Measurements from ENCODE around the gene SLC5A7.

DNA sequence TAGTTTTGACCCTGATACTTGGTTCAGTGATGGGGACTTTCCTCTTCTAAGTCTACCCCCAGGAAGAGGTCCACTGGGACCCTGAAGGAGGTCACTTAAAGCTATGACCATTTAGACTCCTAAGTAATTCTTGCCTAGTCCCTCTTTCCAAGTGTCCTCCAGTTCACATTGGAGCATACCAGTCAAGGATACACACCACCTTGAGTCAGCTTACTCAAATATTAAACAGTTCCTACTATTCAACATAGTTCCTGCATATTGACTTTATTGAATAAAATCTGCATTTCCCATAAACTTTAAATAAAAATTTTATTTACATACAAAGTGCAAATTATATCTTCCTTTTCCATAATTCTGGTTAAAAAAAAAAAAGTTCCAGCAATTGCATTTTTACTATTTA is 36.3 kb downstream of the SLC5A7 start:
- TF ChIP-seq, protein P1, sequence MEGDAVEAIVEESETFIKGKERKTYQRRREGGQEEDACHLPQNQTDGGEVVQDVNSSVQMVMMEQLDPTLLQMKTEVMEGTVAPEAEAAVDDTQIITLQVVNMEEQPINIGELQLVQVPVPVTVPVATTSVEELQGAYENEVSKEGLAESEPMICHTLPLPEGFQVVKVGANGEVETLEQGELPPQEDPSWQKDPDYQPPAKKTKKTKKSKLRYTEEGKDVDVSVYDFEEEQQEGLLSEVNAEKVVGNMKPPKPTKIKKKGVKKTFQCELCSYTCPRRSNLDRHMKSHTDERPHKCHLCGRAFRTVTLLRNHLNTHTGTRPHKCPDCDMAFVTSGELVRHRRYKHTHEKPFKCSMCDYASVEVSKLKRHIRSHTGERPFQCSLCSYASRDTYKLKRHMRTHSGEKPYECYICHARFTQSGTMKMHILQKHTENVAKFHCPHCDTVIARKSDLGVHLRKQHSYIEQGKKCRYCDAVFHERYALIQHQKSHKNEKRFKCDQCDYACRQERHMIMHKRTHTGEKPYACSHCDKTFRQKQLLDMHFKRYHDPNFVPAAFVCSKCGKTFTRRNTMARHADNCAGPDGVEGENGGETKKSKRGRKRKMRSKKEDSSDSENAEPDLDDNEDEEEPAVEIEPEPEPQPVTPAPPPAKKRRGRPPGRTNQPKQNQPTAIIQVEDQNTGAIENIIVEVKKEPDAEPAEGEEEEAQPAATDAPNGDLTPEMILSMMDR (conservative IDR thresholded peaks at IDR 0.05; ENCODE audit: low read length): no peak
- TF ChIP-seq EZH2phosphoT487 (IDR thresholded peaks at IDR 0.05; ENCODE audit: borderline replicate concordance, low read depth, low read length): no peak

Data from OCI-LY7 (cell line).